NB4 (cell line): Measurements from ENCODE around the gene CDC14C.
"Not testable (repeated sequence)": the region's sequence is repeated elsewhere in the genome, so short reads cannot be mapped to it uniquely, and the experiment has no call there.

ENCODE experiments used
- POLR2A ChIP-seq: IDR thresholded peaks from 2 replicates; pipeline ENCODE4 v1.6.1; 2011; ENCODE audit warnings: mild to moderate bottlenecking; ENCODE audit not compliant: insufficient read length; ENCODE audit errors: extremely low read depth
- TF ChIP-seq, protein P1 (sequence below): IDR thresholded peaks from one replicate; pipeline ENCODE4 v1.5.1; 2012; ENCODE audit warnings: low read depth, low read length

- TF ChIP-seq, protein P1, sequence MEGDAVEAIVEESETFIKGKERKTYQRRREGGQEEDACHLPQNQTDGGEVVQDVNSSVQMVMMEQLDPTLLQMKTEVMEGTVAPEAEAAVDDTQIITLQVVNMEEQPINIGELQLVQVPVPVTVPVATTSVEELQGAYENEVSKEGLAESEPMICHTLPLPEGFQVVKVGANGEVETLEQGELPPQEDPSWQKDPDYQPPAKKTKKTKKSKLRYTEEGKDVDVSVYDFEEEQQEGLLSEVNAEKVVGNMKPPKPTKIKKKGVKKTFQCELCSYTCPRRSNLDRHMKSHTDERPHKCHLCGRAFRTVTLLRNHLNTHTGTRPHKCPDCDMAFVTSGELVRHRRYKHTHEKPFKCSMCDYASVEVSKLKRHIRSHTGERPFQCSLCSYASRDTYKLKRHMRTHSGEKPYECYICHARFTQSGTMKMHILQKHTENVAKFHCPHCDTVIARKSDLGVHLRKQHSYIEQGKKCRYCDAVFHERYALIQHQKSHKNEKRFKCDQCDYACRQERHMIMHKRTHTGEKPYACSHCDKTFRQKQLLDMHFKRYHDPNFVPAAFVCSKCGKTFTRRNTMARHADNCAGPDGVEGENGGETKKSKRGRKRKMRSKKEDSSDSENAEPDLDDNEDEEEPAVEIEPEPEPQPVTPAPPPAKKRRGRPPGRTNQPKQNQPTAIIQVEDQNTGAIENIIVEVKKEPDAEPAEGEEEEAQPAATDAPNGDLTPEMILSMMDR: not testable (repeated sequence)
- not testable (repeated sequence) for TF ChIP-seq POLR2A
Measured at GRCh38 chr7:48905686-48906085, 18.7 kb upstream of the CDC14C start.
